Prostate gland (tissue), 2 donors: ENCODE measurements around the gene RYR1. TPM values are rescaled to one million over a fixed set of nuclear protein-coding genes. Genes with fewer than 3 reads are reported as not detected.

ENCODE experiments used
- DNase-seq: peaks from one replicate; pipeline ENCODE4 v3.0.0-alpha.2; 2019; ENCODE audit warnings: low spot score
- H3K27ac ChIP-seq, 2 donors: fragments of 200-600 bp; sonication (generic); 2 replicates each; pipeline ENCODE4 v1.5.1; 2017 to 2019
- H3K27me3 ChIP-seq: fragments of 200-600 bp; sonication (generic); replicated peaks from 2 replicates; pipeline ENCODE4 v1.5.1; 2019; ENCODE audit not compliant: insufficient read depth
- H3K36me3 ChIP-seq, 2 donors: fragments of 200-600 bp; sonication (generic); 1 replicate in 1 of 2; 2 replicates in 1 of 2; pipeline versions ENCODE4 v1.5.1 to v1.8.1; 2017 to 2019
- H3K4me1 ChIP-seq: fragments of 200-600 bp; sonication (generic); replicated peaks from 2 replicates; pipeline ENCODE4 v1.5.1; 2019
- H3K4me3 ChIP-seq, 2 donors: fragments of 200-600 bp; sonication (generic); 2 replicates each; pipeline ENCODE4 v1.5.1; 2017 to 2019
- H3K9me3 ChIP-seq: fragments of 200-600 bp; sonication (generic); 2 replicates; pipeline ENCODE4 v1.5.1; 2017
- POLR2A ChIP-seq: fragments of 450-650 bp; IDR thresholded peaks from one replicate; pipeline ENCODE4 v1.6.1; 2016; ENCODE audit warnings: antibody characterized with exemption, mild to moderate bottlenecking
- POLR2AphosphoS5 ChIP-seq: sonication (generic); formaldehyde crosslinking; IDR thresholded peaks from one replicate; pipeline ENCODE4 v1.6.1; 2017; ENCODE audit warnings: antibody characterized with exemption
- WGBS: methylation state at CpG from one replicate; pipeline ENCODE4 v1.1.5; 2018; 5-methylcytosine and 5-hydroxymethylcytosine counted together
- intact Hi-C: fragments of 100-400 bp; cut with DNase I; formaldehyde crosslinking; loops from one replicate; pipeline ENCODE4 v1.14.2; 2022
- total RNA-seq, 2 donors: library from RNA; depleted of rRNA; stranded (reverse); fragments of >200 nt; gene quantifications; one replicate each; pipeline ENCODE4 v1.1.0, GENCODE V29; 2016
- TF ChIP-seq, protein P1 (sequence below), 4 experiments: fragments of 200-600 bp in 2 of 4; fragments of 450-650 bp in 2 of 4; sonication (generic) in 2 of 4; IDR thresholded peaks; 1 replicate in 3 of 4; 2 replicates in 1 of 4; pipeline ENCODE4 v1.5.1; 2016 to 2019; ENCODE audit warnings: antibody characterized with exemption in 4 of 4, mild to moderate bottlenecking in 2 of 4, moderate library complexity in 2 of 4

The RYR1 gene
- total RNA-seq, 2 donors from 2014 or later = 5.7 to 8.6 TPM

DNA sequence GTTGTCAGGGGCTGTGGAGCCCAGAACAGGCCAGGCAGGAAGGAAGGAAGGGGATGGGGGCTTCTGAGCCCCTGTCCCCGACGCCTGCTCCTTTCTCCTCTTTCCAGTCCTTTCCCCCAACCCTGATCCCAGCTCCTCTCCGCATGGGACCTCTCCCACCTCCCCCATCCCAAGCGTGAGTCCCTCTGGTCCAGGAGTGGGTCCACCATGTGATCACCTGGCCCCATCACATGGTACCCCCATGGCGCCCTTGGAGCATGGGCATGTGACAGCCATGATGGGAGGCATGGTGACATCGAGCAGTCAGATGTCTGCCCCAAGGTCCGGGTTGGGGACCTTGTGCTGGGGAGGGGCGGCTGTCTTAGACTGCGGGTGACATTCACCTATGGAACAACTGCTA, 9.2 kb downstream of the RYR1 start:
- Histone ChIP-seq H3K36me3 (no peaks in the 10 kb centered on the region), H3K4me3 (no peak overlapping the region)
- intact Hi-C loops = no loop called here

DNA sequence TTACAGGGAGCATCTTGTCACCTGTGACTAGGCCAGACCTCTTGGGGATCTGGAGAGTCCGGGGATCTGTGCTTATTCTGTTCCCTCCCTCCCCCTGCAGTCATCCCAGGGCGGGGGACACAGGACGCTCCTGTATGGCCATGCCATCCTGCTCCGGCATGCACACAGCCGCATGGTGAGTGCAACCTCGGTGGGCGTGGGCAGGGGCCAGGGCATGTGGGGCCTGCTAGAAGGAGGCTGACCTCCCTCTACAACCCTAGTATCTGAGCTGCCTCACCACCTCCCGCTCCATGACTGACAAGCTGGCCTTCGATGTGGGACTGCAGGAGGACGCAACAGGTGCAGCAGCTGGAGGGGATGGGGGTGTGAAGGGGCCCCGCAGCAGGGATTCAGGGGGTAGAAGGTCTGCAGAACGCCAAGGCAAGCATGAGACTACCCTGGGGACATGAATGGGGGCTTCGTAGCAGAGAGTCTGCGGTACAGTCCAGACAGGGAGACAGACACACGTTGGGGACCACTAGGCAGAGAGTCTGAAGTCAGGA, 10.0 kb downstream of the RYR1 start:
- H3K4me1 ChIP-seq = no peaks in the 10 kb centered on the region
- WGBS = 79% methylated on average over 15 of the region's 15 CpGs
- DNase-seq = no peak
- no peak overlapping the region for H3K27ac ChIP-seq
- intact Hi-C loops = no loop called here
- H3K36me3 ChIP-seq = no peaks in the 10 kb centered on the region
- TF ChIP-seq POLR2A (no peak), POLR2AphosphoS5 (no peak)
- TF ChIP-seq, protein P1, sequence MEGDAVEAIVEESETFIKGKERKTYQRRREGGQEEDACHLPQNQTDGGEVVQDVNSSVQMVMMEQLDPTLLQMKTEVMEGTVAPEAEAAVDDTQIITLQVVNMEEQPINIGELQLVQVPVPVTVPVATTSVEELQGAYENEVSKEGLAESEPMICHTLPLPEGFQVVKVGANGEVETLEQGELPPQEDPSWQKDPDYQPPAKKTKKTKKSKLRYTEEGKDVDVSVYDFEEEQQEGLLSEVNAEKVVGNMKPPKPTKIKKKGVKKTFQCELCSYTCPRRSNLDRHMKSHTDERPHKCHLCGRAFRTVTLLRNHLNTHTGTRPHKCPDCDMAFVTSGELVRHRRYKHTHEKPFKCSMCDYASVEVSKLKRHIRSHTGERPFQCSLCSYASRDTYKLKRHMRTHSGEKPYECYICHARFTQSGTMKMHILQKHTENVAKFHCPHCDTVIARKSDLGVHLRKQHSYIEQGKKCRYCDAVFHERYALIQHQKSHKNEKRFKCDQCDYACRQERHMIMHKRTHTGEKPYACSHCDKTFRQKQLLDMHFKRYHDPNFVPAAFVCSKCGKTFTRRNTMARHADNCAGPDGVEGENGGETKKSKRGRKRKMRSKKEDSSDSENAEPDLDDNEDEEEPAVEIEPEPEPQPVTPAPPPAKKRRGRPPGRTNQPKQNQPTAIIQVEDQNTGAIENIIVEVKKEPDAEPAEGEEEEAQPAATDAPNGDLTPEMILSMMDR (IDR thresholded peaks at IDR 0.05) = no peak
- H3K27me3 ChIP-seq = no peaks in the 10 kb centered on the region
- H3K9me3 ChIP-seq = no peaks in the 10 kb centered on the region
- no peak overlapping the region for H3K4me3 ChIP-seq

More for the DNA sequence above, 9.2 kb downstream of the RYR1 start:
- no peaks in the 10 kb centered on the region for H3K4me1 ChIP-seq
- no peaks in the 10 kb centered on the region for H3K9me3 ChIP-seq
- DNase-seq = no peak
- no peak for TF ChIP-seq POLR2A
- TF ChIP-seq, protein P1 (IDR thresholded peaks at IDR 0.05) = no peak
- no peak for TF ChIP-seq POLR2AphosphoS5
- H3K27ac ChIP-seq = no peak overlapping the region
- no peaks in the 10 kb centered on the region for H3K27me3 ChIP-seq
- 85% methylated on average over 9 of the region's 9 CpGs for WGBS

DNA sequence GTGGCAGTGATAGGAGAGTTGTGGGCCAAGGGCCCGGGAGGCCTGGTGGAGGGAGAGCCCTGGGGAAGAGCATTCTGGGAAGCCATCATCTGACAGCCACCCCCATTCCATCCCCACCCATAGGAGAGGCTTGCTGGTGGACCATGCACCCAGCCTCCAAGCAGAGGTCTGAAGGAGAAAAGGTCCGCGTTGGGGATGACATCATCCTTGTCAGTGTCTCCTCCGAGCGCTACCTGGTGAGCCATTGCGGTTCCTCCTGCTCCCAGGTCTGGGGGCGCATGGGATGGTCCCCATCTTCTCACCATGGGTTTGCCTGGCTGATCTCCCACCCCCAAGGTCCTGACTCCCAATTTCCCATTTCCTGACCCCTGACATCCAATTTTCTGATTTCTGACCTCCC, 10.5 kb downstream of the RYR1 start:
- no peaks in the 10 kb centered on the region for H3K27me3 ChIP-seq
- intact Hi-C loops = no loop called here
- TF ChIP-seq POLR2AphosphoS5 = no peak
- TF ChIP-seq, protein P1 (IDR thresholded peaks at IDR 0.05) = no peak
- TF ChIP-seq POLR2A = no peak
- H3K36me3 ChIP-seq = no peaks in the 10 kb centered on the region
- H3K27ac ChIP-seq = no peak overlapping the region
- no peaks in the 10 kb centered on the region for H3K4me1 ChIP-seq
- WGBS = 84% methylated on average over 7 of the region's 7 CpGs
- DNase-seq = no peak
- H3K9me3 ChIP-seq = no peaks in the 10 kb centered on the region
- H3K4me3 ChIP-seq = no peak overlapping the region

DNA sequence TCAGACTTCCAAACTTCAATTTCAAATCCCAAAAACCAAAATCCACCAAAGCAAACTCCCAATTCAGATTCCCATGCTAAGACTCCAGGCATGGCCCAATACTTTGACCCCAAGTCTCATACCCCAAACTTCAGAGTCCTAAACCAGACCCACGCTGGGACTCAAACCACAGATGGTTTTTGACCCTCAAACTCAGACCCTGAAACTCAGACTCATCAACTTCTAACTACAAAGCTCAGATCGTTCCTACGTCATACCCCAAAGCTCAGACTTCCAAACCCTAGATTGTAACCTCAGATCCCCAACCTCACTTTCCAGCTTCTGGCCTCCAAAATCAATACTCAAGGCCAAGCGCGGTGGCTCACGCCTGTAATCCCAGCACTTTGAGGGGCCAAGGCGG, 11.9 kb downstream of the RYR1 start:
- Histone ChIP-seq H3K27ac (no peak overlapping the region), H3K27me3 (no peaks in the 10 kb centered on the region), H3K4me3 (no peak overlapping the region), H3K9me3 (no peaks in the 10 kb centered on the region), H3K36me3 (no peaks in the 10 kb centered on the region), H3K4me1 (no peaks in the 10 kb centered on the region)
- intact Hi-C loops = no loop called here
- TF ChIP-seq POLR2A (no peak), POLR2AphosphoS5 (no peak)
- TF ChIP-seq, protein P1 (IDR thresholded peaks at IDR 0.05) = no peak
- DNase-seq = no peak
- WGBS = 94% methylated on average over 7 of the region's 7 CpGs

DNA sequence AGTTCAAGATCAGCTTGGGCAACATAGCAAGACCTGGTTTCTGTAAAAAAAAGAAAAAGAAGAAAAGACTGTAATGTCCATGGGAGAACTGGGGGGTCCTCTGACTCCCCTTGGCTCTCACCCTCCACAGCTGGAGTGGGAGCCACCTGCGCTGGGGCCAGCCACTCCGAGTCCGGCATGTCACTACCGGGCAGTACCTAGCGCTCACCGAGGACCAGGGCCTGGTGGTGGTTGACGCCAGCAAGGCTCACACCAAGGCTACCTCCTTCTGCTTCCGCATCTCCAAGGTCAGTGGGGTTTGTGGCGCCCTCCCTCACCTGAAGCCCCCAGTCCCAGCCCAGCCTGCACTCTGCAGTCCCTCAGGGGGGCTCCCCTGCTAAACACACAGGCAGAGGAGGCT, 14.7 kb downstream of the RYR1 start:
- TF ChIP-seq POLR2AphosphoS5 (no peak), POLR2A (no peak)
- TF ChIP-seq, protein P1 (IDR thresholded peaks at IDR 0.05) = no peak
- Histone ChIP-seq H3K4me1 (no peaks in the 10 kb centered on the region), H3K36me3 (no peaks in the 10 kb centered on the region), H3K27ac (no peak overlapping the region), H3K9me3 (no peaks in the 10 kb centered on the region), H3K4me3 (no peak overlapping the region), H3K27me3 (no peaks in the 10 kb centered on the region)
- no peak for DNase-seq
- intact Hi-C loops = no loop called here
- WGBS = 94% methylated on average over 9 of the region's 9 CpGs
